GM18502 (cell line): ENCODE data around the gene EXOC4.

Experiments
- ATAC-seq: cut with Tn5 transposase; IDR thresholded peaks from one replicate; pipeline ENCODE4 v1.9.1; 2021; ENCODE audit warnings: mild to moderate bottlenecking; ENCODE audit not compliant: unreplicated experiment, poor library complexity

The EXOC4 gene

GRCh38 chr7:134114992-134115391 is 862.1 kb downstream of the EXOC4 start:
- no peak for ATAC-seq
